HG03095 (cell line): ENCODE data around the gene PROB1.
A peak's percentile ranks its signal among the peaks of the same experiment; 100 is the strongest.

Experiments
- ATAC-seq: cut with Tn5 transposase; IDR thresholded peaks from one replicate; pipeline ENCODE4 v1.9.1; 2021; ENCODE audit warnings: moderate library complexity; ENCODE audit not compliant: unreplicated experiment

The PROB1 gene

GRCh38 chr5:139343476-139343875 is 51.4 kb downstream of the PROB1 start:
- ATAC-seq: no peak

- ATAC-seq: no peak
Observed at GRCh38 chr5:139342423-139342723, 52.5 kb downstream of the PROB1 start.

GRCh38 chr5:139341689-139342422 is 53.0 kb downstream of the PROB1 start, which contains the start of gene PAIP2:
Gene PAIP2 (plus strand): TSS chr5:139341854. CDS start chr5:139363785, 21,931 bp downstream.
- ATAC-seq: peak; percentile 90

GRCh38 chr5:139341187-139341688 is 53.7 kb downstream of the PROB1 start:
- peak; percentile 1 for ATAC-seq
